Inflammatory macrophage treated with lipopolysaccharide for 1 hour (primary cell): ENCODE data around the gene RPL27.
"Not testable (repeated sequence)": the region's sequence is repeated elsewhere in the genome, so short reads cannot be mapped to it uniquely, and the experiment has no call there.

Experiments
- DNase-seq, 2 donors: peaks; one replicate each; pipeline ENCODE4 v3.0.0-alpha.2; 2020 to 2022

RPL27 gene

GRCh38 chr17:42997390-42997983 lies 732 bp upstream of the RPL27 start:
- no peak for DNase-seq

- no peak for DNase-seq
These were observed 845 bp downstream of the RPL27 start for GRCh38 chr17:42999003-42999525.

- DNase-seq = not testable (repeated sequence)
These were observed 2.7 kb downstream of the RPL27 start for GRCh38 chr17:43000894-43001293.

GRCh38 chr17:43003542-43004172 lies 5.4 kb downstream of the RPL27 start:
- no peak for DNase-seq

- peak; percentile 77 to 91 for DNase-seq
These were observed 8.7 kb downstream of the RPL27 start, which contains the start of gene IFI35 for GRCh38 chr17:43006639-43007551. Gene IFI35 (plus strand): TSS chr17:43006784. CDS start chr17:43006948, 164 bp downstream.

GRCh38 chr17:43010667-43011308 lies 12.6 kb downstream of the RPL27 start:
- DNase-seq = no peak

GRCh38 chr17:43011728-43012472 lies 13.7 kb downstream of the RPL27 start:
- DNase-seq = no peak

- no peak for DNase-seq
These were observed 15.1 kb downstream of the RPL27 start for GRCh38 chr17:43013296-43013695.

GRCh38 chr17:43014020-43014648 lies 15.9 kb downstream of the RPL27 start:
- no peak for DNase-seq

GRCh38 chr17:43014649-43015542 lies 16.7 kb downstream of the RPL27 start:
- no peak for DNase-seq

GRCh38 chr17:43015579-43015978 lies 17.4 kb downstream of the RPL27 start:
- DNase-seq = no peak

GRCh38 chr17:43016216-43016615 lies 18.0 kb downstream of the RPL27 start:
- no peak for DNase-seq

- DNase-seq = peak; percentile 19 to 33
These were observed 20.0 kb downstream of the RPL27 start for GRCh38 chr17:43018008-43018853.

- DNase-seq = no peak
These were observed 20.7 kb downstream of the RPL27 start for GRCh38 chr17:43018932-43019331.

GRCh38 chr17:43019418-43019817 lies 21.2 kb downstream of the RPL27 start:
- DNase-seq = no peak

- no peak for DNase-seq
These were observed 21.9 kb downstream of the RPL27 start for GRCh38 chr17:43020030-43020621.

- DNase-seq = peak; percentile 71 to 82
These were observed 22.8 kb downstream of the RPL27 start for GRCh38 chr17:43020789-43021740.
